Neural progenitor cell (in vitro differentiated cells): ENCODE data around the gene UGT1A8.

Source experiments
- EZH2 ChIP-seq: fragments of 200-600 bp; sonication (generic); IDR thresholded peaks from 2 replicates; pipeline ENCODE4 v1.6.1; 2017; ENCODE audit warnings: antibody characterized with exemption, mild to moderate bottlenecking, moderate library complexity
- EZH2phosphoT487 ChIP-seq: fragments of 200-600 bp; sonication (generic); IDR thresholded peaks from 2 replicates; pipeline ENCODE4 v1.6.1; 2017; ENCODE audit warnings: antibody characterized with exemption
- TF ChIP-seq, protein P1 (sequence below): fragments of 200-600 bp; sonication (generic); IDR thresholded peaks from 2 replicates; pipeline ENCODE4 v1.5.1; 2017; ENCODE audit warnings: antibody characterized with exemption, mild to moderate bottlenecking

DNA sequence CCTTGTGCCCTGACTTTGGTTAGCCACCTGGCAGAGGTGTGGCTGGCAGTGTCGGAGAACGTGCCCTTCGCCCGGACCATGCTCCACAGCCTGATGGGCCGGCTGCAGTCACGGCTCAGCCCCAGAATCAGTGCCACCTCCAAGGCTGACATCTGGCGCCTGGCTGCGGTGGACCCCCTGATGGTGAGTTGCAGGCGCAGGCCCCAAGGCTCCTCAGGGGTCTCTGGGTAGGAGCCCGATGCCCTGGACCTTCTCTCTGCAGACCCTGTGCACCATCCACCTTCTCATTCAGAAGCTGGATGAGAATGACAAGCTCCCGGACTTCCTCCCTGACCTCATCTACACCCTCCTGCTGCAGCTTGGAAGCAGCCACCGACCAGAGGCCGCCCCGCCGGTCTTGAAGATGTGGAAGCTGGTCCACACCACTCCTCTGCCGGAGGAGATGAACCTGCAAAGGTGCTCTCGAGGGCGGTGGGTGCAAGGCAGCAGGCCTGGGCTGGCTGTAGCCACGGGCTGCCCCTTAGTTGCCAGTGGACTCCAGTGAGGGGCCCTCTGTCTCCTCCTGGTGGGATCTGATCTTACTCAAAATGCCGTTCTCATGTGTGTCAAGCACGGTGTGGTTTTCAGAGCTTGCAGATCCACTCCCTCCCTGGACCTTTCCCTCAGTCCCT is 204.8 kb downstream of the UGT1A8 start:
- TF ChIP-seq, protein P1, sequence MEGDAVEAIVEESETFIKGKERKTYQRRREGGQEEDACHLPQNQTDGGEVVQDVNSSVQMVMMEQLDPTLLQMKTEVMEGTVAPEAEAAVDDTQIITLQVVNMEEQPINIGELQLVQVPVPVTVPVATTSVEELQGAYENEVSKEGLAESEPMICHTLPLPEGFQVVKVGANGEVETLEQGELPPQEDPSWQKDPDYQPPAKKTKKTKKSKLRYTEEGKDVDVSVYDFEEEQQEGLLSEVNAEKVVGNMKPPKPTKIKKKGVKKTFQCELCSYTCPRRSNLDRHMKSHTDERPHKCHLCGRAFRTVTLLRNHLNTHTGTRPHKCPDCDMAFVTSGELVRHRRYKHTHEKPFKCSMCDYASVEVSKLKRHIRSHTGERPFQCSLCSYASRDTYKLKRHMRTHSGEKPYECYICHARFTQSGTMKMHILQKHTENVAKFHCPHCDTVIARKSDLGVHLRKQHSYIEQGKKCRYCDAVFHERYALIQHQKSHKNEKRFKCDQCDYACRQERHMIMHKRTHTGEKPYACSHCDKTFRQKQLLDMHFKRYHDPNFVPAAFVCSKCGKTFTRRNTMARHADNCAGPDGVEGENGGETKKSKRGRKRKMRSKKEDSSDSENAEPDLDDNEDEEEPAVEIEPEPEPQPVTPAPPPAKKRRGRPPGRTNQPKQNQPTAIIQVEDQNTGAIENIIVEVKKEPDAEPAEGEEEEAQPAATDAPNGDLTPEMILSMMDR = no peak
- TF ChIP-seq EZH2 (no peak), EZH2phosphoT487 (no peak)
